T-helper 1 cell treated with Interleukin-12 subunit alpha and Interleukin-12 subunit beta and Interleukin-4 antibody, amounts not matched to agents 30 μg/mL and 1 μg/mL, for 36 hours (primary cell): ENCODE results near the gene MMD.
"Not testable (repeated sequence)": the region's sequence is repeated elsewhere in the genome, so short reads cannot be mapped to it uniquely, and the experiment has no call there.

Experiments used
- H3K27ac Mint-ChIP-seq: one replicate; pipeline ENCODE4 v1.8.0; 2021; ENCODE audit warnings: mild to moderate bottlenecking, mixed read lengths
- H3K27me3 Mint-ChIP-seq: one replicate; pipeline ENCODE4 v1.8.0; 2021; ENCODE audit warnings: low read depth, mixed read lengths
- H3K36me3 Mint-ChIP-seq: one replicate; pipeline ENCODE4 v1.8.0; 2021; ENCODE audit warnings: low read depth, mixed read lengths
- H3K4me1 Mint-ChIP-seq: one replicate; pipeline ENCODE4 v1.8.0; 2021; ENCODE audit warnings: low read depth, mixed read lengths
- H3K4me3 Mint-ChIP-seq: one replicate; pipeline ENCODE4 v1.8.0; 2021; ENCODE audit warnings: mild to moderate bottlenecking, moderate library complexity, mixed read lengths
- H3K9me3 Mint-ChIP-seq: one replicate; pipeline ENCODE4 v1.8.0; 2021; ENCODE audit warnings: mixed read lengths

MMD gene

DNA sequence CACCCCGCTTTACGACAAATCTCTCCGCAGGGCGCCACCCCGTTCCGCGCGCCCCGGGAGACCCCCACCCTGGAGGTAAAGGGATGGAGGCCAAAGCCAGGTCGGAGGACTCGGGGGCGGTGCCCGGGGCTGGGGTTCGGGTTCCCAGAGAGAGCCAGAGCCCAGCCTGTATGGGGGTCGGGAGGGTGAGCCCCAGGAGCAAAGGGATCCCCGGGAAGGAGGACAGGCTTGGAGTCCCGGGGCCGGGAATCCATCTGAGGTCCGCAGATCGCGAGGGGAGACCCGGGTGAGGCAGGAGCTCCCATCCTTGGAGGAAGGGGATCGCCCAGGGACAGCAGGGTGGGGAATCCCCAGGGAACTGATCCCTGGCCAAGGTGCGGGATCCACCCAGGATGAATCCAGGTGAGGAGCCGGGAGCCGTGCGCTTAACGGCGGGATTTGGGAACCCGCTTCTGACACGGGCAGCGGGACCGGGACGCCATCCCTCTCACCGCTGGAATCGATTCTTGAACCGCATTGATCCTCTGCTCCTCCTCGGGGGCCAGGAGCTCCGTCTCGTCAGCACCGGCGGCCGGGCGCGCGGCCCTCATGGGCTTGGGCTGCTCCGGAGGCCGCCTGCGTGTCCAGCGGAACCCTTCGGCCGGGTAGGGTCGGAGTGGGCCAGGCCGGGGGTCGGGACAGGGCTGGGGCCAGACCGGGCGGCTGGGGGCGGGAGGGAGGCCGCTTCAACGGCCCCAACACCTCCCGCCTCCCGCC lies at the start of gene MMD:
MMD (minus strand) TSS at position 657 of the 756 bp plus-strand sequence; CDS start at position 517, 140 bp downstream.
- H3K36me3 Mint-ChIP-seq: peaks cover 31% of the 10 kb centered on the region
- H3K4me3 Mint-ChIP-seq: peak within 1 kb of the TSS; percentile 93
- H3K27ac Mint-ChIP-seq: peak within 1 kb of the TSS; percentile 99
- H3K27me3 Mint-ChIP-seq: peaks cover 25% of the 10 kb centered on the region
- peaks cover 46% of the 10 kb centered on the region for H3K4me1 Mint-ChIP-seq
- H3K9me3 Mint-ChIP-seq: no peaks in the 10 kb centered on the region

- Mint-ChIP-seq H3K27ac (no peak overlapping the region), H3K9me3 (no peaks in the 10 kb centered on the region), H3K4me3 (no peak overlapping the region), H3K36me3 (no peaks in the 10 kb centered on the region), H3K27me3 (peaks cover 7% of the 10 kb centered on the region), H3K4me1 (peaks cover 5% of the 10 kb centered on the region)
Measured at GRCh38 chr17:55466671-55467070, 45.0 kb upstream of the MMD start.

GRCh38 chr17:55465771-55466170 lies 44.1 kb upstream of the MMD start:
- not testable (repeated sequence) for H3K36me3 Mint-ChIP-seq, H3K9me3 Mint-ChIP-seq, H3K27ac Mint-ChIP-seq

DNA sequence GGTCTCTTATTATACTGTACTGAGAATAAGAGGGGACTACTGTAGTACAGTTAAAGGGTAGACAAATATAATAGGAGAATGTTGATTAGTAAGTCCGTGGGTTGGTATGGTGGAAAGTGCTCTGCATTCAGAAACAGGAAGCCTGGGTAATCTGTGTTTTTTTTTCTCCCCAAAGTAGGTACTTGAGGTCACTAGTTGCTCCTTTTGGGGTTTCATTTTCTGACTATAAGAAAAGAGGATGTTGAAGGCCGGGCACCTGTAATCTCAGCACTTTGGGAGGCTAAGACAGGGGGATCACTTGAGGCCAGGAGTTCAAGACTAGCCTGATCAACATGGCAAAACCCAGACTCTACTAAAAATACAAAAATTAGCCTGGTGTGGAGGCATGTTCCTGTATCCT lies 42.0 kb upstream of the MMD start:
- peaks cover 7% of the 10 kb centered on the region for H3K27me3 Mint-ChIP-seq
- H3K27ac Mint-ChIP-seq: no peak overlapping the region
- H3K4me1 Mint-ChIP-seq: peaks cover 5% of the 10 kb centered on the region
- no peaks in the 10 kb centered on the region for H3K9me3 Mint-ChIP-seq
- H3K36me3 Mint-ChIP-seq: no peaks in the 10 kb centered on the region
- H3K4me3 Mint-ChIP-seq: no peak overlapping the region

More at GRCh38 chr17:55465771-55466170, 44.1 kb upstream of the MMD start:
- H3K27me3 Mint-ChIP-seq, H3K4me1 Mint-ChIP-seq, H3K4me3 Mint-ChIP-seq: not testable (repeated sequence)

GRCh38 chr17:55462711-55463110 lies 41.1 kb upstream of the MMD start:
- H3K27ac Mint-ChIP-seq: no peak overlapping the region
- H3K4me3 Mint-ChIP-seq: no peak overlapping the region
- no peaks in the 10 kb centered on the region for H3K9me3 Mint-ChIP-seq
- no peaks in the 10 kb centered on the region for H3K36me3 Mint-ChIP-seq
- peaks cover under 1% of the 10 kb centered on the region for H3K27me3 Mint-ChIP-seq
- peaks cover 9% of the 10 kb centered on the region for H3K4me1 Mint-ChIP-seq

DNA sequence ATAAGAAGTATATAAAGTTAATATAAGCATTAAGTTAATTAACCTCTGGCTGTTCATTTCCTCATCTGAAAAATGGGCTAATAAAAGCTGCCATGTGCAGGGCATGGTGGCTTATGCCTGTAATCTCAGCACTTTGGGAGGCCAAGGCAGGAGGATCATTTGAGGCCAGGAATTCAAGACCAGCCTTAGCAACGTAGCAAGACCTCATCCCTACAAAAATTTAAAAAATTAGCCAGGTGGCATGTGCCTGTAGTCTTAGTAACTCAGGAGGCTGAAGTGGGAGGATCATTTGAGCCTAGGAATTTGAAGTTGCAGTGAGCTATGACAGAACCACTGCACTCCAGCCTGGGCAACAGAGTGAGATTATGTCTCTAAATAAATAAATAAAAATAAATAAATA lies 40.6 kb upstream of the MMD start:
- H3K27ac Mint-ChIP-seq: no peak overlapping the region
- no peaks in the 10 kb centered on the region for H3K27me3 Mint-ChIP-seq
- H3K36me3 Mint-ChIP-seq: no peaks in the 10 kb centered on the region
- H3K9me3 Mint-ChIP-seq: no peaks in the 10 kb centered on the region
- no peak overlapping the region for H3K4me3 Mint-ChIP-seq
- H3K4me1 Mint-ChIP-seq: peaks cover 9% of the 10 kb centered on the region

DNA sequence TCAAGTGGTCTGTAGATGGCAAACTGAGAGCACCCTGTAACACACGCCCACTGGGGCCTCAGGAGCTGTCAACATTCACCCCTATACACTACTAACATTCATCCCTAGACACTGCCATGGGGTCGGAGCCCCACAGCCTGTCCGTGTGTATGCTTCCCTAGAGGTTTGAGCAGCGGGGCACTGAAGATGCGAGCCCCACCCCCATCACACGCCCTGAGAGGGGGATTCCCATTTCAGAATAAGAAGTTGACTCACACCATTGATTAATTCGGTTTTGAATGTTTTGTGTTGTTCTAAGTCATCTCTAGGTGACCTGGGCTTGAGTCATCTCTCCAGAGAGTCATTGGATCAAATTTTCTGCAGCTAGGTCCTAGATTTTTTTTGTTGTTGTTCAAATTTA lies 37.3 kb upstream of the MMD start:
- peaks cover 9% of the 10 kb centered on the region for H3K4me1 Mint-ChIP-seq
- no peak overlapping the region for H3K27ac Mint-ChIP-seq
- H3K9me3 Mint-ChIP-seq: no peaks in the 10 kb centered on the region
- no peaks in the 10 kb centered on the region for H3K36me3 Mint-ChIP-seq
- peaks cover 4% of the 10 kb centered on the region for H3K27me3 Mint-ChIP-seq
- H3K4me3 Mint-ChIP-seq: no peak overlapping the region

DNA sequence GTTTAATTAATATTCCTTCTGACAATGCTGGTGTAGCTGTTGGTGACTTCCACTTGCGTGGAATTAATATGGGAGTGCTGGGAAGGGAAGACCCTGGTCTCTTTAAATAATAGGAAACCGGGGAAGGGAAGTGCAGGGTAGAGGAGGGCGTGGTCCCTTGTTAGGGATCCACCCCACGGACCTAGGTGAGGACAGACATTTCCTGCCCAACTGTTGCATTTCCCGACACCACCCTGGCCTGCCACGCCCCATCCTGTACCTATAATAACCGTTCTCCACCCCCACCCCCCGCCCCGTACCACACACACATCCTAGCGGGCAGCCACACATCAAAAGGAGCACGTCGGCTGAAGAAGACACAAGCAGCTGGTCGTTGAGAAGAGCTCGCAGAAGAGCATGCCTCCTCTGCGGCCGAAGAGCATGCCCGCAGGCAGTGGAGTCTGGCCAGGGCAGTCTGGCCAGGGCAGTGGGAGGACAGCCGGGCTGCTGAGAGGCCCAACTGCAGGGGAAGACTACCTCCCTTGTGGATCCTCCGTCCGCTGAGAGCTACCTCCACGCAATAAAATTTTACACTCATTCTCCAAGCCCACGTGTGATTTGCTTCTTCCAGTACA lies 36.8 kb upstream of the MMD start:
- H3K9me3 Mint-ChIP-seq: no peaks in the 10 kb centered on the region
- H3K27ac Mint-ChIP-seq: no peak overlapping the region
- H3K27me3 Mint-ChIP-seq: peaks cover 8% of the 10 kb centered on the region
- H3K36me3 Mint-ChIP-seq: no peaks in the 10 kb centered on the region
- no peak overlapping the region for H3K4me3 Mint-ChIP-seq
- H3K4me1 Mint-ChIP-seq: peaks cover 4% of the 10 kb centered on the region

DNA sequence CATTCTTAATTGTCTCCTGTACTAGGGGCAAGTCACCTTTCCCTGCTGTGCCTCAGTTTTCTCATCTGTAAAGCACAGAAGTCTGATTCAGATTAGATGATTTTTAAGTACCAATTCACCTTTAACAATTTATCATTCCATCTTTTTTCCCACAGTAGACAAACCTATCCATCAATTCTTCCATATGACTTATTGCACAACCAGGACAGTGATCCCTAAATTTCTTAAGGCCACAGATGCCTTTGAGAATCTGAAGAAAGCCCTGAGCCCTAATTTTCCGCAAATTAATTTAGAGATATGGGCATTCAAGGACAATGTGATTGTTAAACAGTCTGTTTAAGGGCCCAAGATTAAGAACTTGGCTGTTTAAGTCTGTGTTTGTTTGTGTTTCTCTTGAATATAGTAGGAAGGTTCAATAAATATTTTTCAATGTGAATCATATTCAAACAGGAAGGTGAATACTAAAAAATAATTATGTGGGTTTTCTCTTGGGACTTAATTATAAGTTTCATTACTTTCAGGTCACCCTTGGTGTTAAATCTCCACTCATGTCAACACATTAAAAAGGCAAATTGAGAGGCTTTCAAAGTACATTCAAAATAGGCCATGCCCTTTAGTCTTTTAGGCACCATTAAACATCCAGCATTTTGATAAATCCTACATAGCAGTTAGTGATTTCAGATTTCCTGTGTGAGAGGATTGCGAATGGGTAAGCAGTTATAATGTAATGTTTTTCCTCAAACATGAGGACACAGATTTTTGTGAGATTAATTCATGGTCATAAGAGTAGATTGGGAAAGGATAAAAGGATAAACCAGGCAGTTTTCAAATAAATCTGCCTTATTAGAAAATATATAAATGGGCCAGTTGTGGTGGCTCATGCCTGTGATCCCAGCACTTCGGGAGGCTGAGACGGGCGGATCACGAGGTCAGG lies 34.9 kb upstream of the MMD start:
- H3K27ac Mint-ChIP-seq: no peak overlapping the region
- no peaks in the 10 kb centered on the region for H3K36me3 Mint-ChIP-seq
- H3K4me3 Mint-ChIP-seq: no peak overlapping the region
- H3K27me3 Mint-ChIP-seq: peaks cover 8% of the 10 kb centered on the region
- H3K4me1 Mint-ChIP-seq: peaks cover 13% of the 10 kb centered on the region
- no peaks in the 10 kb centered on the region for H3K9me3 Mint-ChIP-seq

DNA sequence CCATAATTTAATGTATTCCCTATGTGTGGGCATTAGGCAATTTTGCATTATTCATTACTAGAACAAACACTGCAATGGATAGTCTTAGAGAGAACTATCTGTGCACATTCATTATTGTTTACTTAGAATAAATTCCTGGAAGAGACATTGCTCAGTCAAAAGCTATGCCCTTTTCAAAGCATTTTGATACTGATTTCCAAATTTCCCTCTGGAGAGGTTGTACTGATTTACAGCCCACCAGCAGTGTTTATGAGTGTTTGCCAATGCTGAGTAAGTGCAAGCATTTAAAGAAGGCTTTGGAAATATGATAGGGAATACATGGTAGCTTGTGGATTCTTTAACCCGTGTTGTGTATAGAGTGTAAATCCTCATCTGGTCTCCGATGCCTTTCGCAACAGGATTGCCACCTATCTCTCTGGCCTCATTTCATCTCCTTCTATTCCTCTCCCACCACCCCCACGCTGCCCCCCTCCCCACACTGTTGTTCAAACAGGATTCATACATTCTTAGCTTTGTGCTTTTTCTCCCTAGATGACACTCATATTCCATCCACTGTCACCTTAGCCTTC lies 33.4 kb upstream of the MMD start:
- Mint-ChIP-seq H3K27me3 (peaks cover 8% of the 10 kb centered on the region), H3K9me3 (no peaks in the 10 kb centered on the region), H3K27ac (no peak overlapping the region), H3K36me3 (no peaks in the 10 kb centered on the region), H3K4me1 (peaks cover 18% of the 10 kb centered on the region), H3K4me3 (no peak overlapping the region)

DNA sequence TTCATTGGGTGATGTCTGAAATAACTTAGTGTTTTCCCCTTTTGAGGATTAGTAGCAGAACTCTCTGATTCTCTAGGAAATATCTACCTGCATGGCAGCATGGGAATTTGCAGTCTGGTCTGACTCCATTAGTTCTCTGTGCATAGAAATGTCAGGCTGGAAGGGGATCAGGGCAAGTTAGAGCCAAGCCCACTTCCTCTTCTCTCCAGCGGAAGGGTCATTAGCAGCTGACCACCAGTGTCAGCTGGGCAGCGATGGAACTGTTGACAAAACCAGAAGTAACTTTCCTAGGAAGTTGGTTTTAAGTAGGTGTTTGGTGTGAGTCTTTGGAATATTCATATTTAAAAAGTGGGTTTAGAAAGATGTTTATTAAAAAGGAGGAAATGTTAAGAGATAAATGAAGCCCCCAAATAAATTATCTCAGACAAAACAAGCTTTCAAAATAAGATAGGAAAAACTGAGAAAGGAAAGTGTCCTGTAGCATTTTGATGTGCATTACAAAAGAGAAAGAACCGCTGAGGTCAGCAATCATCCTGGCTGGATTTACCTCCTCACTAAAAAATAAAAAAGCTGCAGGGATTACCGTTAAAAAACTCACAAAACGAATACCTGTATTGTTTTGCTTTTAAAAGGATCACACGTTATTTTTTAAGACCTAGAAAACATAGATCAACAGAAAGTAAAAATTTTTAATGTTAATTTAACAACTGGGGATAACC lies 32.4 kb upstream of the MMD start:
- Mint-ChIP-seq H3K4me1 (peaks cover 19% of the 10 kb centered on the region), H3K27ac (no peak overlapping the region), H3K9me3 (no peaks in the 10 kb centered on the region), H3K36me3 (no peaks in the 10 kb centered on the region), H3K4me3 (no peak overlapping the region), H3K27me3 (peaks cover 8% of the 10 kb centered on the region)

GRCh38 chr17:55452139-55452790 lies 30.6 kb upstream of the MMD start:
- Mint-ChIP-seq H3K27me3 (peaks cover 8% of the 10 kb centered on the region), H3K27ac (no peak overlapping the region), H3K4me1 (peaks cover 16% of the 10 kb centered on the region), H3K9me3 (no peaks in the 10 kb centered on the region), H3K36me3 (no peaks in the 10 kb centered on the region), H3K4me3 (no peak overlapping the region)

- peaks cover 8% of the 10 kb centered on the region for H3K27me3 Mint-ChIP-seq
- no peaks in the 10 kb centered on the region for H3K9me3 Mint-ChIP-seq
- no peaks in the 10 kb centered on the region for H3K36me3 Mint-ChIP-seq
- no peak overlapping the region for H3K4me3 Mint-ChIP-seq
- peaks cover 16% of the 10 kb centered on the region for H3K4me1 Mint-ChIP-seq
- no peak overlapping the region for H3K27ac Mint-ChIP-seq
Measured at GRCh38 chr17:55451758-55452138, 30.1 kb upstream of the MMD start.
